Mesenchymal stem cell (in vitro differentiated cells and primary cell): ENCODE data around the gene ZYG11A.
A peak's percentile ranks its signal among the peaks of the same experiment; 100 is the strongest.

ENCODE experiments used
- DNase-seq: peaks from one replicate; pipeline ENCODE4 v3.0.0-alpha.2; 2013
- H2AFZ ChIP-seq: one replicate; pipeline ENCODE4 v1.6.1; 2013; ENCODE audit warnings: low read depth, mild to moderate bottlenecking, control low read depth, inconsistent platforms, low read length, moderate library complexity
- H2AK5ac ChIP-seq: 2 replicates; pipeline ENCODE4 v1.6.1; 2013; ENCODE audit warnings: low read length, moderate library complexity, mild to moderate bottlenecking, inconsistent platforms; ENCODE audit not compliant: severe bottlenecking
- H2BK120ac ChIP-seq: one replicate; pipeline ENCODE4 v1.6.1; 2013; ENCODE audit warnings: low read depth, mild to moderate bottlenecking, inconsistent platforms, low read length, moderate library complexity
- H2BK12ac ChIP-seq, 2 experiments: one replicate each; pipeline ENCODE4 v1.6.1; 2013; ENCODE audit warnings: inconsistent platforms in 2 of 2, low read length in 2 of 2, mild to moderate bottlenecking in 2 of 2, moderate library complexity in 2 of 2, control low read depth in 1 of 2
- H2BK15ac ChIP-seq: one replicate; pipeline ENCODE4 v1.6.1; 2013; ENCODE audit warnings: mild to moderate bottlenecking, low read depth, inconsistent platforms; ENCODE audit not compliant: poor library complexity, severe bottlenecking
- H2BK5ac ChIP-seq: 2 replicates; pipeline ENCODE4 v1.6.1; 2013; ENCODE audit warnings: low read depth, mild to moderate bottlenecking, low read length, control low read depth, inconsistent platforms; ENCODE audit not compliant: poor library complexity, severe bottlenecking
- H3K14ac ChIP-seq, 2 experiments: one replicate each; pipeline ENCODE4 v1.6.1; 2013; ENCODE audit warnings: inconsistent platforms in 2 of 2, low read length in 2 of 2, control low read depth in 1 of 2, mild to moderate bottlenecking in 1 of 2, moderate library complexity in 1 of 2
- H3K18ac ChIP-seq, 2 experiments: one replicate each; pipeline ENCODE4 v1.6.1; 2013; ENCODE audit warnings: inconsistent platforms in 2 of 2, low read length in 2 of 2, control low read depth in 1 of 2, low read depth in 1 of 2, mild to moderate bottlenecking in 1 of 2
- H3K23ac ChIP-seq, 2 experiments: one replicate each; pipeline ENCODE4 v1.6.1; 2013; ENCODE audit warnings: inconsistent platforms in 2 of 2, low read length in 2 of 2, mild to moderate bottlenecking in 2 of 2, moderate library complexity in 2 of 2, control low read depth in 1 of 2
- H3K27ac ChIP-seq: 2 replicates; pipeline ENCODE4 v1.5.1; 2013; ENCODE audit warnings: mild to moderate bottlenecking, moderate library complexity, low read length, control low read depth, inconsistent platforms; ENCODE audit not compliant: poor library complexity, severe bottlenecking
- H3K27me3 ChIP-seq, 2 experiments: 2 replicates each; pipeline versions ENCODE4 v1.6.1 to v1.7.0; 2013; ENCODE audit warnings: low read length in 2 of 2, mild to moderate bottlenecking in 2 of 2, moderate library complexity in 2 of 2, control low read depth in 1 of 2, inconsistent platforms in 1 of 2; ENCODE audit not compliant: control insufficient read depth in 1 of 2, insufficient read depth in 1 of 2
- H3K36me3 ChIP-seq, 2 experiments: 2 replicates each; pipeline versions ENCODE4 v1.6.1 to v1.7.0; 2013; ENCODE audit warnings: low read length in 2 of 2, control low read depth in 1 of 2, inconsistent platforms in 1 of 2, low read depth in 1 of 2, mild to moderate bottlenecking in 1 of 2; ENCODE audit not compliant: insufficient read depth in 2 of 2, control insufficient read depth in 1 of 2
- H3K4ac ChIP-seq, 2 experiments: one replicate each; pipeline ENCODE4 v1.6.1; 2013; ENCODE audit warnings: inconsistent platforms in 2 of 2, low read length in 2 of 2, mild to moderate bottlenecking in 2 of 2, moderate library complexity in 2 of 2, control low read depth in 1 of 2, low read depth in 1 of 2
- H3K4me1 ChIP-seq: 2 replicates; pipeline ENCODE4 v1.6.1; 2013; ENCODE audit warnings: low read depth, low read length, control low read depth; ENCODE audit not compliant: control insufficient read depth, insufficient read depth
- H3K4me2 ChIP-seq: 2 replicates; pipeline ENCODE4 v1.6.1; 2013; ENCODE audit warnings: low read length, mild to moderate bottlenecking, inconsistent platforms; ENCODE audit not compliant: poor library complexity, severe bottlenecking
- H3K4me3 ChIP-seq, 2 experiments: 2 replicates each; pipeline versions ENCODE4 v1.5.1 to v1.7.0; 2013; ENCODE audit warnings: low read length in 2 of 2, mild to moderate bottlenecking in 2 of 2, control low read depth in 1 of 2, low read depth in 1 of 2; ENCODE audit not compliant: insufficient read depth in 1 of 2
- H3K79me1 ChIP-seq: replicated peaks from 2 replicates; pipeline ENCODE4 v1.6.1; 2013; ENCODE audit warnings: mild to moderate bottlenecking, control low read depth, low read length, inconsistent platforms; ENCODE audit not compliant: poor library complexity, severe bottlenecking
- H3K9ac ChIP-seq: 2 replicates; pipeline ENCODE4 v1.7.0; 2013; ENCODE audit warnings: mild to moderate bottlenecking, low read length, moderate library complexity
- H3K9me3 ChIP-seq: 2 replicates; pipeline ENCODE4 v1.7.0; 2013; ENCODE audit warnings: mild to moderate bottlenecking, low read length; ENCODE audit not compliant: control insufficient read depth
- H4K8ac ChIP-seq: one replicate; pipeline ENCODE4 v1.6.1; 2013; ENCODE audit warnings: inconsistent platforms, mild to moderate bottlenecking, low read length, moderate library complexity
- H4K91ac ChIP-seq: one replicate; pipeline ENCODE4 v1.6.1; 2013; ENCODE audit warnings: mild to moderate bottlenecking, low read length, inconsistent platforms
- WGBS: methylation state at CpG from one replicate; pipeline ENCODE4 v1.1.7; 2013; ENCODE audit warnings: mixed read lengths; 5-methylcytosine and 5-hydroxymethylcytosine counted together

ZYG11A gene

GRCh38 chr1:52929019-52929418, 86.5 kb downstream of the ZYG11A start:
- H2AFZ ChIP-seq = no peak overlapping the region
- no peak overlapping the region for H2AK5ac ChIP-seq
- 100% methylated on average over 1 of the region's 4 CpGs for WGBS
- H3K4me1 ChIP-seq = peaks cover 8% of the 10 kb centered on the region
- H3K4me3 ChIP-seq = no peak overlapping the region
- no peak overlapping the region for H3K23ac ChIP-seq
- H3K4ac ChIP-seq = peak overlapping the region in 1 of 2 experiments; percentile 55
- H3K18ac ChIP-seq = no peak overlapping the region
- H3K27me3 ChIP-seq = no peaks in the 10 kb centered on the region
- peaks cover 13% of the 10 kb centered on the region for H3K79me1 ChIP-seq
- no peak overlapping the region for H3K14ac ChIP-seq
- H3K27ac ChIP-seq = no peak overlapping the region
- no peaks in the 10 kb centered on the region for H3K9me3 ChIP-seq
- no peak overlapping the region for H2BK5ac ChIP-seq
- H4K91ac ChIP-seq = no peak overlapping the region
- H2BK15ac ChIP-seq = no peak overlapping the region
- no peak for DNase-seq
- no peak overlapping the region for H2BK120ac ChIP-seq
- no peak overlapping the region for H4K8ac ChIP-seq
- no peak overlapping the region for H3K4me2 ChIP-seq
- no peak overlapping the region for H2BK12ac ChIP-seq
- peaks cover 0 to 3% of the 10 kb centered on the region in 2 experiments for H3K36me3 ChIP-seq
- no peak overlapping the region for H3K9ac ChIP-seq

GRCh38 chr1:52937433-52938182, 95.0 kb downstream of the ZYG11A start:
- Histone ChIP-seq H3K4me2 (no peak overlapping the region), H4K8ac (no peak overlapping the region), H3K79me1 (peaks cover 5% of the 10 kb centered on the region), H3K9me3 (no peaks in the 10 kb centered on the region), H3K4ac (no peak overlapping the region), H3K14ac (no peak overlapping the region), H2BK5ac (no peak overlapping the region), H2AFZ (no peak overlapping the region), H3K27ac (no peak overlapping the region), H4K91ac (no peak overlapping the region), H3K23ac (no peak overlapping the region), H3K4me3 (no peak overlapping the region), H2AK5ac (no peak overlapping the region), H3K4me1 (peaks cover 1% of the 10 kb centered on the region), H2BK12ac (no peak overlapping the region), H2BK120ac (no peak overlapping the region), H3K9ac (no peak overlapping the region), H3K27me3 (no peaks in the 10 kb centered on the region), H3K36me3 (peaks cover 0 to 5% of the 10 kb centered on the region in 2 experiments), H2BK15ac (no peak overlapping the region), H3K18ac (no peak overlapping the region)
- 98% methylated on average over 3 of the region's 3 CpGs for WGBS
- DNase-seq = no peak

GRCh38 chr1:52938183-52938451, 95.6 kb downstream of the ZYG11A start:
- H2BK5ac ChIP-seq = no peak overlapping the region
- DNase-seq = no peak
- no peak overlapping the region for H4K8ac ChIP-seq
- H3K36me3 ChIP-seq = peaks cover 0 to 5% of the 10 kb centered on the region in 2 experiments
- H2BK120ac ChIP-seq = no peak overlapping the region
- H4K91ac ChIP-seq = no peak overlapping the region
- H3K27ac ChIP-seq = no peak overlapping the region
- no peak overlapping the region for H3K23ac ChIP-seq
- peaks cover 5% of the 10 kb centered on the region for H3K79me1 ChIP-seq
- H2AK5ac ChIP-seq = no peak overlapping the region
- no peaks in the 10 kb centered on the region for H3K9me3 ChIP-seq
- no peak overlapping the region for H2BK12ac ChIP-seq
- no peak overlapping the region for H3K9ac ChIP-seq
- no peak overlapping the region for H3K14ac ChIP-seq
- no peak overlapping the region for H3K18ac ChIP-seq
- no peaks in the 10 kb centered on the region for H3K27me3 ChIP-seq
- no peak overlapping the region for H2BK15ac ChIP-seq
- no peak overlapping the region for H3K4ac ChIP-seq
- no peak overlapping the region for H2AFZ ChIP-seq
- peaks cover 1% of the 10 kb centered on the region for H3K4me1 ChIP-seq
- no peak overlapping the region for H3K4me2 ChIP-seq
- no CpG with 5 or more reads among the region's 1 CpG for WGBS
- no peak overlapping the region for H3K4me3 ChIP-seq

GRCh38 chr1:52943876-52944416, 101.4 kb downstream of the ZYG11A start:
- Histone ChIP-seq H2BK12ac (no peak overlapping the region), H2BK120ac (no peak overlapping the region), H3K27me3 (no peaks in the 10 kb centered on the region), H2BK5ac (no peak overlapping the region), H3K4me3 (no peak overlapping the region), H2AK5ac (no peak overlapping the region), H3K4ac (no peak overlapping the region), H3K18ac (no peak overlapping the region), H3K36me3 (peaks cover 0 to 18% of the 10 kb centered on the region in 2 experiments), H3K9me3 (no peaks in the 10 kb centered on the region), H2AFZ (no peak overlapping the region), H3K79me1 (peaks cover 3% of the 10 kb centered on the region), H3K14ac (no peak overlapping the region), H4K8ac (no peak overlapping the region), H3K27ac (no peak overlapping the region), H3K4me2 (no peak overlapping the region), H3K4me1 (peaks cover 3% of the 10 kb centered on the region), H3K23ac (no peak overlapping the region), H4K91ac (no peak overlapping the region), H2BK15ac (no peak overlapping the region), H3K9ac (no peak overlapping the region)
- WGBS = 100% methylated on average over 2 of the region's 3 CpGs
- DNase-seq = no peak
